Caco-2 (cell line): Measurements from ENCODE around the gene GLI1. TPM values are rescaled to one million over a fixed set of nuclear protein-coding genes. Genes with fewer than 3 reads are reported as not detected.
"Not testable (repeated sequence)": the region's sequence is repeated elsewhere in the genome, so short reads cannot be mapped to it uniquely, and the experiment has no call there.

ENCODE experiments used
- BruUV-seq: library from RNA; stranded (reverse); fragments of 400-500 nt; replicated peaks from 2 replicates; lab custom pipeline; 2021; lab: Mats Ljungman, UMichigan
- CTCF ChIA-PET: fragments of 300-600 bp; sonication (Branson Sonifier 250); formaldehyde crosslinking; loops from one replicate; lab custom pipeline; 2022; ENCODE audit warnings: antibody characterized with exemption; lab: Charles Lee
- POLR2A ChIA-PET: fragments of 300-600 bp; sonication (Branson Sonifier 250); formaldehyde crosslinking; loops from one replicate; lab custom pipeline; 2022; ENCODE audit warnings: antibody characterized with exemption; lab: Charles Lee
- DNase-seq, 2 experiments: peaks; one replicate each; pipeline versions ENCODE4 v3.0.0 to v3.0.0-alpha.2; 2020 to 2022
- H3K27me3 ChIP-seq: replicated peaks from 2 replicates; pipeline ENCODE4 v1.6.0; 2011; ENCODE audit warnings: low read length; ENCODE audit not compliant: control insufficient read depth, insufficient read depth
- H3K36me3 ChIP-seq: 2 replicates; pipeline ENCODE4 v1.5.1; 2011; ENCODE audit warnings: low read length; ENCODE audit not compliant: control insufficient read depth, insufficient read depth
- H3K4me1 ChIP-seq: fragments of 250-450 bp; sonication (Bioruptor Pico); 2 replicates; pipeline ENCODE4 v1.5.1; 2020; ENCODE audit warnings: mild to moderate bottlenecking
- H3K4me3 ChIP-seq: 2 replicates; pipeline ENCODE4 v1.5.1; 2011; ENCODE audit warnings: low read depth, mild to moderate bottlenecking, control low read depth, low read length
- H3K9me3 ChIP-seq: fragments of 250-450 bp; sonication (Bioruptor Pico); 2 replicates; pipeline ENCODE4 v1.5.1; 2020; ENCODE audit warnings: mild to moderate bottlenecking, moderate library complexity
- H3K27ac Mint-ChIP-seq: one replicate; pipeline ENCODE4 v1.8.0; 2022; ENCODE audit warnings: mixed read lengths; ENCODE audit not compliant: unreplicated experiment
- H3K27me3 Mint-ChIP-seq: one replicate; pipeline ENCODE4 v1.8.0; 2022; ENCODE audit warnings: mixed read lengths; ENCODE audit not compliant: insufficient read depth, unreplicated experiment
- H3K36me3 Mint-ChIP-seq: one replicate; pipeline ENCODE4 v1.8.0; 2022; ENCODE audit warnings: mild to moderate bottlenecking, mixed read lengths; ENCODE audit not compliant: insufficient read depth, unreplicated experiment
- H3K4me1 Mint-ChIP-seq: one replicate; pipeline ENCODE4 v1.8.0; 2022; ENCODE audit warnings: low read depth, mixed read lengths; ENCODE audit not compliant: unreplicated experiment
- H3K4me3 Mint-ChIP-seq: one replicate; pipeline ENCODE4 v1.8.0; 2022; ENCODE audit warnings: mild to moderate bottlenecking, moderate library complexity, mixed read lengths; ENCODE audit not compliant: unreplicated experiment
- H3K9me3 Mint-ChIP-seq: one replicate; pipeline ENCODE4 v1.8.0; 2022; ENCODE audit warnings: mixed read lengths; ENCODE audit not compliant: unreplicated experiment
- CTCF ChIP-seq, 2 experiments: fragments of 200-600 bp in 1 of 2; IDR thresholded peaks; 1 replicate in 1 of 2; 2 replicates in 1 of 2; pipeline versions ENCODE4 v1.5.1 to v1.8.0; 2011 to 2022; ENCODE audit warnings: antibody characterized with exemption in 1 of 2, control low read depth in 1 of 2, inconsistent platforms in 1 of 2, low read depth in 1 of 2, low read length in 1 of 2, mild to moderate bottlenecking in 1 of 2, moderate library complexity in 1 of 2; ENCODE audit not compliant: insufficient read depth in 1 of 2, severe bottlenecking in 1 of 2, unreplicated experiment in 1 of 2
- intact Hi-C: fragments of 100-400 bp; cut with micrococcal nuclease; formaldehyde crosslinking; loops from one replicate; pipeline ENCODE4 v1.10.0; 2022; ENCODE audit not compliant: unreplicated experiment
- total RNA-seq: library from RNA; stranded (reverse); gene quantifications from 2 replicates; pipeline ENCODE4 v1.2.3, GENCODE V29; 2022

Gene GLI1
- total RNA-seq, 1 experiment from 2014 or later = 0.48 TPM

- Histone ChIP-seq H3K36me3 (peaks cover 4% of the 10 kb centered on the region), H3K4me1 (peaks cover 20% of the 10 kb centered on the region), H3K27me3 (no peaks in the 10 kb centered on the region), H3K4me3 (no peak overlapping the region), H3K9me3 (no peaks in the 10 kb centered on the region)
- peak overlapping the region; percentile 94 for H3K27ac Mint-ChIP-seq
- no peak for TF ChIP-seq CTCF (IDR thresholded peaks at IDR 0.05; ENCODE audit: insufficient read depth in 1 of 2, low read depth in 1 of 2, low read length in 1 of 2, severe bottlenecking in 1 of 2, unreplicated experiment in 1 of 2)
- CTCF ChIA-PET = no interaction called here
- DNase-seq = no peak
- intact Hi-C loops = no loop called here
- POLR2A ChIA-PET = interaction anchor here (0.6 to 0.9 kb wide), 2 partner anchors 13 to 29 kb away, joined by 3 to 7 read pairs; no protein-coding TSS in a partner anchor
- H3K36me3 Mint-ChIP-seq = peaks cover 100% of the 10 kb centered on the region
- H3K4me1 Mint-ChIP-seq = peaks cover 22% of the 10 kb centered on the region
- H3K27me3 Mint-ChIP-seq = no peaks in the 10 kb centered on the region
- H3K9me3 Mint-ChIP-seq = no peaks in the 10 kb centered on the region
- BruUV-seq = no TSS peak
- H3K4me3 Mint-ChIP-seq = peak overlapping the region; percentile 86
These were observed 57.6 kb downstream of the GLI1 start for GRCh38 chr12:57517187-57517586.

- H3K36me3 ChIP-seq, BruUV-seq: not testable (repeated sequence)
These were observed 58.1 kb downstream of the GLI1 start for GRCh38 chr12:57517718-57518117.

GRCh38 chr12:57518176-57518919 lies 58.8 kb downstream of the GLI1 start:
- H3K36me3 Mint-ChIP-seq = peaks cover 98% of the 10 kb centered on the region
- POLR2A ChIA-PET = no interaction called here

More at GRCh38 chr12:57517718-57518117, 58.1 kb downstream of the GLI1 start:
- H3K9me3 ChIP-seq, H3K27me3 Mint-ChIP-seq, DNase-seq, CTCF ChIA-PET, intact Hi-C loops, H3K4me3 ChIP-seq, H3K9me3 Mint-ChIP-seq, H3K27me3 ChIP-seq: not testable (repeated sequence)
- H3K27ac Mint-ChIP-seq = peak overlapping the region; percentile 94
- POLR2A ChIA-PET = interaction anchor here (0.9 kb wide), 1 partner anchor 14 kb away, joined by 3 read pairs; no protein-coding TSS in a partner anchor
- peaks cover 22% of the 10 kb centered on the region for H3K4me1 Mint-ChIP-seq
- peaks cover 98% of the 10 kb centered on the region for H3K36me3 Mint-ChIP-seq
- peaks cover 20% of the 10 kb centered on the region for H3K4me1 ChIP-seq
- peak overlapping the region; percentile 86 for H3K4me3 Mint-ChIP-seq

More at GRCh38 chr12:57518176-57518919, 58.8 kb downstream of the GLI1 start:
- CTCF ChIA-PET = no interaction called here
- BruUV-seq = no TSS peak
- Mint-ChIP-seq H3K9me3 (no peaks in the 10 kb centered on the region), H3K27ac (peak overlapping the region; percentile 94), H3K4me1 (peaks cover 22% of the 10 kb centered on the region), H3K4me3 (peak overlapping the region; percentile 86), H3K27me3 (no peaks in the 10 kb centered on the region)
- intact Hi-C loops = no loop called here
- no peak for DNase-seq
- peaks cover 4% of the 10 kb centered on the region for H3K36me3 ChIP-seq
- H3K9me3 ChIP-seq = no peaks in the 10 kb centered on the region
- H3K4me1 ChIP-seq = peaks cover 20% of the 10 kb centered on the region
- H3K27me3 ChIP-seq = no peaks in the 10 kb centered on the region
- peak overlapping the region; percentile 71; the same call in 1 of the 2 replicates for H3K4me3 ChIP-seq
- TF ChIP-seq CTCF (IDR thresholded peaks at IDR 0.05; ENCODE audit: insufficient read depth in 1 of 2, low read depth in 1 of 2, low read length in 1 of 2, severe bottlenecking in 1 of 2, unreplicated experiment in 1 of 2) = no peak
